ENCODE data around the gene STK33.

Gene STK33

GRCh38 chr11:8584511-8584910 is 9.5 kb downstream of the STK33 start:
- Mint-ChIP-seq H3K4me1 (no peaks in the 10 kb centered on the region), H3K4me3 (no peak overlapping the region), H3K36me3 (ENCODE audit: low read depth) (no peaks in the 10 kb centered on the region), H3K27me3 (peaks cover 10% of the 10 kb centered on the region), H3K9me3 (peaks cover 8% of the 10 kb centered on the region), H3K27ac (no peak overlapping the region)
- DNase-seq (no peak), ATAC-seq (no peak)

DNA sequence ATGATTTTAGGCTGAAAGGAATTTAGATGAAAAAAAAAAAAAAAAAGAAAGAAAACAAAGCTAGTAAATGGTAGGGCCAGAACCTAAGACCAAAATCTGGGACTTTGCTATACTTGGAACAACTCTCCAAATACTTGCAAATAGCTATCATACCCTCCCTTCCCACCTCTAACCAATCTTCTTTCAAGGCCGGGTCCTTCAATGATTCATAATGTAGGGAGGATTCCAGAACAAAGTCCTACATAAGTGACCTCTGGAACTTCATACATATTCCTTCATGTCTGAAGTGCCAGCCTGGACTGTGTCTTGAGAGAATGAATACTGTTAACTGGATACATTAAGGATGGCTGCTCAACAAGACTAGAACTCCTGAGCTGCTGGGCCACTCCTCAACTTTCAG is 9.9 kb downstream of the STK33 start:
- no peak for ATAC-seq
- H3K4me1 Mint-ChIP-seq, result no peaks in the 10 kb centered on the region
- peaks cover 10% of the 10 kb centered on the region for H3K27me3 Mint-ChIP-seq
- no peak overlapping the region for H3K27ac Mint-ChIP-seq
- DNase-seq, result no peak
- no peaks in the 10 kb centered on the region for H3K36me3 Mint-ChIP-seq (ENCODE audit: low read depth)
- no peak overlapping the region for H3K4me3 Mint-ChIP-seq
- peaks cover 8% of the 10 kb centered on the region for H3K9me3 Mint-ChIP-seq

DNA sequence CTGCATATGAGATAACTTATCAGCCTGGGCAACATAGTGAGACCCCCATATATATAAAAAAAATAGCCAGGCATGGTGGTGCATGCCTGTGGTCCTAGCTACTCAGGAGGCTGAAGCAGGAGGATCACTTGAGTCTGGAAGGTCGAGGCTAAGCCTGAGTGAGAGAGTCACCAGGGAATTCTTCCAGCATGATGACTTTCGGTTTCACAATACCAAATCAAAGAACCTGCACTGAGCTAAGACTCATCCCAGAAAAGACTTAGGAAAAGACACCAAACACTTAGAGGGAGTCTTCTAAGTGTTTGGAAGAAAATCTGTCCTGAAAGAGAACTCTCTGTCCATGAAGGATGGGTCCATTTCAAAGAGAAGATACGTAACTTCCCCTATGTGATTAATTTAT is 12.7 kb downstream of the STK33 start:
- DNase-seq (no peak), ATAC-seq (no peak)
- H3K4me3 Mint-ChIP-seq, result no peak overlapping the region
- peaks cover 6% of the 10 kb centered on the region for H3K27me3 Mint-ChIP-seq
- H3K4me1 Mint-ChIP-seq, result no peaks in the 10 kb centered on the region
- peaks cover 8% of the 10 kb centered on the region for H3K9me3 Mint-ChIP-seq
- H3K36me3 Mint-ChIP-seq (ENCODE audit: low read depth), result no peaks in the 10 kb centered on the region
- H3K27ac Mint-ChIP-seq, result no peak overlapping the region

DNA sequence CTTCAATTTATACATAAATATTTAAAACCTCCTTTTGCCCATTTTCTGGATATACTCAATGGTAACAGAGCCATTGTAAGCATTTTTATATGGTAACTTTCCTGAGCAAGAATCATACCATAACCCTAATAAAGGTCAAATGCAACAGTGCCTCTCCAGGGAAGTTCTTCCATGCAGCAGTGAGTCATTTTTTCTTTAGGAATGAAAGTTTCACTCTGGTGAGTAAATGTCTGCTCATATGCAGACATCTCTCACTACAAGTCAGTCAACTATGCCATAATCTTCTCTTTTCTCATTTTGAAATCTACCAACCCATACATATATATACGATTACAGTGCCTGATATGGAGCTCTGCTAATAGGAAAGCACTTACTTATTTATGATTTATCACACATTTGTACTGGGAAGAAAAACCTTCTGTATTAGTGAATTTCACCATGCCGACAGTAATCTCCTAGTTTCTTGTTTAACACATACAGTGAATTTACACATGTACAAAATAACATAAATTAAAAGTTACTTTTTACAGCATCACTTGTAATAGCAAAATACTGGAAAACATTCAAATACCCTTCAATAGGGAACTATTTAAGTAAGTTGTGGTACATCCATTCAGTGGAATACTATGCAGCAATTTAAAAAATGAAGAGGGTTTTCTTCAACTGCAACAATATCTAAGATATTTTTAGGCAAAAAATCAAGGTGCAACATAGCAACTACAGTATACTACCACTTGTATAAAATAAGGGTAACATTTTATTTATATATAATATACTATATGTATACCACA is 16.0 kb downstream of the STK33 start:
- Mint-ChIP-seq H3K27ac (no peak overlapping the region), H3K9me3 (peaks cover 8% of the 10 kb centered on the region), H3K4me3 (no peak overlapping the region)

DNA sequence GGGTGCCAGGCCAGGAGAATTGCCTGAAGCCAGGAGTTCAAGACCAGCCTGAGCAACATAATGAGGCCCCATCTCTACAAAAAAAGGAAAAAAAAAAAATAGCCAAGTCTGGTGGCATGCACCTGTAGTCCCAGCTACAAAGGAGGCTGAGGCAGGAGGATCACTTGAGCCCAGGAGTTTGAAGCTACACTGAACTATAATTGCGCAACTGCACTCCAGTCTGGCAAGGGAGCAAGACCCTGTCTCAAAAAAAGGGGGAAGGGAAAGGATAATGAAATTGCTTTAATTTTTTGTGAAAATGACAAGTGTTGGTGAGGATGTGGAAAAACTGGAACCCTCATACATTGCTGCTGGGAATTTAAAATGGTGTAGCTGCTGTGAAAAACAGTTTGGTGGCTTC is 19.2 kb downstream of the STK33 start:
- DNase-seq (no peak), ATAC-seq (no peak)
- H3K27ac Mint-ChIP-seq, result no peak overlapping the region
- H3K4me1 Mint-ChIP-seq, result no peaks in the 10 kb centered on the region
- H3K36me3 Mint-ChIP-seq (ENCODE audit: low read depth), result no peaks in the 10 kb centered on the region
- H3K27me3 Mint-ChIP-seq, result peaks cover 3% of the 10 kb centered on the region
- peaks cover 3% of the 10 kb centered on the region for H3K9me3 Mint-ChIP-seq
- no peak overlapping the region for H3K4me3 Mint-ChIP-seq

More for the DNA sequence above, 16.0 kb downstream of the STK33 start:
- ATAC-seq (no peak), DNase-seq (no peak)
- no peaks in the 10 kb centered on the region for H3K4me1 Mint-ChIP-seq
- peaks cover 6% of the 10 kb centered on the region for H3K27me3 Mint-ChIP-seq
- H3K36me3 Mint-ChIP-seq (ENCODE audit: low read depth), result no peaks in the 10 kb centered on the region

GRCh38 chr11:8573777-8574176 is 20.3 kb downstream of the STK33 start:
- H3K9me3 Mint-ChIP-seq, result no peaks in the 10 kb centered on the region
- no peaks in the 10 kb centered on the region for H3K4me1 Mint-ChIP-seq
- H3K36me3 Mint-ChIP-seq (ENCODE audit: low read depth), result no peaks in the 10 kb centered on the region
- H3K27me3 Mint-ChIP-seq, result peaks cover 3% of the 10 kb centered on the region
- ATAC-seq, result peak; percentile 40
- H3K27ac Mint-ChIP-seq, result no peak overlapping the region
- DNase-seq, result no peak
- H3K4me3 Mint-ChIP-seq, result no peak overlapping the region

DNA sequence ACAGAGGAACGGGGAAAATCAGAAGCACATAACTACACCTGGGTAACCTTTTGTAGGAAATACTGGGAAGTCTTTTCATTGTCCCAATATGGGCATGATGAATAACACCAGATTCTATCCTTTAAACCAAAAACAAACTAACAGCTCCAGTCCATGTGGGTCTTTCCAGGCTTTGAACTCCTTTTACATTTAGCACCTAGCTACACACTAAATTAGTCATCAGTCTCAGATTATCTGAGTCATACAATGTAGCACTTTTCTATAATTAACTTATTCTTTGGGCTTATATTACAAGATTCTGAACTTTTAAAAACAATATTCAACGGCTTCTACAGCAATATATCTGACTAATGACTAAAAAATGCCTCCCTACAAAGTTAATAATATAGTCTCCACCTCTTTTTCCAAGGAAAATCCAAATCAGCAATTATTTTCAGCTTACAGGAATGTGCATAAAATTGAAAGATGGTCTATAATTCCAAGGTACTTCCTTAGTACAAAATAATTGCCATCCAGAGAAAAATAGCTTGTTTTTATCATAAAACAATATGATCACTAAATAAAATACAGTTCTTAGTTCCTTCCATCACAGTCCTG is 26.3 kb downstream of the STK33 start:
- no peak overlapping the region for H3K4me3 Mint-ChIP-seq
- no peaks in the 10 kb centered on the region for H3K36me3 Mint-ChIP-seq (ENCODE audit: low read depth)
- H3K27ac Mint-ChIP-seq, result no peak overlapping the region
- H3K9me3 Mint-ChIP-seq, result no peaks in the 10 kb centered on the region
- ATAC-seq, result peak; percentile 91
- peaks cover 13% of the 10 kb centered on the region for H3K27me3 Mint-ChIP-seq
- peaks cover 7% of the 10 kb centered on the region for H3K4me1 Mint-ChIP-seq
- no peak for DNase-seq

DNA sequence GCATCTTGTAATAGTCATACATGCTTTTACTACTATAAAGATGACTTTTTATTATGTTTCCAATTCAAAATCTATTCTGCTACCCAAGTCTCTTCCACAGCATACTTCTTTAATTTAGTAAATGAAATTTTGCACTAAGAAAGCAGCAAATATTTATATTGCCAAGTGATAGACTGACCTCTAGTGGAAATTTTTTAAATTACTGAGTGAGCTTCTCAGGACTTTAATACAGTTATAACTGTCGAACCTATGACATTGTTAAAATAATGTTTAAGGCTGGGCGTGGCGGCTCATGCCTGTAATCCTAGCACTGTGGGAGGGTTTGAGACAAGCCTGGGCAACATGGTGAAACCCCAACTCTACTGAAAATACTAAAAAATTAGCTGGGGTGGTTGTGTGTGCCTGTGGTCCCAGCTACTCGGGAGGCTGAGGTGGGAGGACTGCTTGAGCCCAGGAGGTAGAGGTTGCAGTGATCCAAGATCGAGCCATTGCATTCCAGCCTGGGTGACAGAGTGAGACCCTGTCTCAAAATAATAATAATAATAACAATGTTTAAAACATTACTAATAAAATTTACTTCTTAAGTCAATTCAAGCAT is 27.3 kb downstream of the STK33 start:
- Mint-ChIP-seq H3K27me3 (peaks cover 19% of the 10 kb centered on the region), H3K27ac (no peak overlapping the region), H3K9me3 (no peaks in the 10 kb centered on the region), H3K4me1 (peaks cover 7% of the 10 kb centered on the region), H3K36me3 (ENCODE audit: low read depth) (no peaks in the 10 kb centered on the region), H3K4me3 (no peak overlapping the region)
- no peak for ATAC-seq
- DNase-seq, result no peak

- ATAC-seq, result no peak
- DNase-seq, result no peak
- Mint-ChIP-seq H3K36me3 (ENCODE audit: low read depth) (no peaks in the 10 kb centered on the region), H3K27me3 (peaks cover 17% of the 10 kb centered on the region), H3K27ac (no peak overlapping the region), H3K4me1 (peaks cover 7% of the 10 kb centered on the region), H3K9me3 (peaks cover 4% of the 10 kb centered on the region), H3K4me3 (no peak overlapping the region)
Observed at GRCh38 chr11:8564526-8564925, 29.5 kb downstream of the STK33 start.

DNA sequence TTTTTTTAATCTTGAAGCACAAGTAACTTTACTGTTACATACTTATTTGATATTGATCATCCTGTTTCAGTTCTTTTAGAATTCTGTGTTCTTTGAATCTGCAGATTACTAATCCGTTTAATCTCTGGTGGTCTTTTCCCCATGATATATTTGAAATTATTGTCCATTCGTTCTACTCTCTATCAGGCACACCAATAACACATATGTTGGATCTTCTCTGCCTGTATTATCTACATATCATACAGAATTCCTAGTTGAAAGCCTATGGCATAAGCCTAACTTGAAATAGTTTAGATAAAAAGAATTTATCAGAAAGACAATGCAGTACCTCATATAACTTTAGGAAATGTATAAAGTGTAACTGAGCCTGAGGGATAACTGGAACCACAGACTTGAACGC is 32.6 kb downstream of the STK33 start:
- Mint-ChIP-seq H3K4me3 (no peak overlapping the region), H3K27me3 (peaks cover 16% of the 10 kb centered on the region), H3K27ac (no peak overlapping the region), H3K9me3 (peaks cover 4% of the 10 kb centered on the region), H3K4me1 (no peaks in the 10 kb centered on the region), H3K36me3 (ENCODE audit: low read depth) (no peaks in the 10 kb centered on the region)
- DNase-seq (no peak), ATAC-seq (no peak)

DNA sequence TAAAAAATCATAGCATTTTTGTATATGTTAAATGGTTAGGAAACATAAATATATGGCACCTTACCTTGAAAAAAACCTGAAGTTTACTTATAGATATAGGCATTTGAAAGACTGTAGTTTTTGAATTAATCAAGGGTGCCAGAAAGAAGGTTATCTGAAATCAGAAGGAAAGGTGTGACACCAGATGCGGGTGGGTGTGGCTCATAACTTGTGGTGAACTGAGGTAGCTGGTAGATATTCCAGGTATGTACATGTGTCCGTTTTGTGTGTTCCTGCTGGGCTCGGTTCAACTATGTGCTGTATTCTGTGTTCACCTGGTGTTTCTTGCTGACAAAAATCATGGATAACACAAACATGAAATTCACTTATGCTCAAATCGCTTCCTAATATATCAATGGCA is 35.6 kb downstream of the STK33 start:
- ATAC-seq, result no peak
- H3K27me3 Mint-ChIP-seq, result peaks cover 6% of the 10 kb centered on the region
- no peaks in the 10 kb centered on the region for H3K4me1 Mint-ChIP-seq
- no peak overlapping the region for H3K27ac Mint-ChIP-seq
- H3K4me3 Mint-ChIP-seq, result no peak overlapping the region
- H3K36me3 Mint-ChIP-seq (ENCODE audit: low read depth), result no peaks in the 10 kb centered on the region
- peaks cover 4% of the 10 kb centered on the region for H3K9me3 Mint-ChIP-seq
- no peak for DNase-seq

DNA sequence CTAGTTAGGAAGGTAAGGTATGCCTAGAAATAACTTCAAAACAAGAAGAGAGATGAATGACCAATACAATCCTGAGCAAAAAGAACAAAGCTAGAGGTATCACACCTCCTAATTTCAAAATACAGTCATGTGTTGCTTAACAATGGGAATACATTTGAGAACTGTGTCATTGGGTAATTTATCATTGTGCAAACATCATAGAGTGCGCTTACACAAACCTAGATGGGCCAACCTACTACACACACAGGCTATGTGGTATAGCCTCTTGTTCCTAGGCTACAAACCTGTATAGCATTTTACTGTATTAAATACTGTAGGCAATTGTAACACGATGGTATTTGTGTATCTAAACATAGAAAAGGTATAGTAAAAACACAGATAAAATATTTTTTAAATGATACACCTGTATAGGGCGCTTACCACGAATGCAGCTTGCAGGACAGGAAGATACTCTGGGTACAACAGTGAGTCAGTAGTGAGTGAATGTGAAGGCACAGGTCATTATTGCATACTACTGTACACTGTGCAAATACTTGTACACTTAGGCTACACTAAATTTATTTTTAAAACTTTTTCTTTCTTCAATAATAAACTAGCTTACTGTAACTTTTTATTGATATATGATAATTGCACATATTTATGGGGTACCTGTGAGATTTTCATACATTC is 48.2 kb downstream of the STK33 start:
- H3K4me3 Mint-ChIP-seq, result no peak overlapping the region

GRCh38 chr11:8544807-8545206 is 49.2 kb downstream of the STK33 start:
- no peaks in the 10 kb centered on the region for H3K9me3 Mint-ChIP-seq
- ATAC-seq (no peak), DNase-seq (no peak)
- no peak overlapping the region for H3K4me3 Mint-ChIP-seq
- H3K27ac Mint-ChIP-seq, result no peak overlapping the region
- no peaks in the 10 kb centered on the region for H3K27me3 Mint-ChIP-seq
- H3K36me3 Mint-ChIP-seq (ENCODE audit: low read depth), result no peaks in the 10 kb centered on the region
- H3K4me1 Mint-ChIP-seq, result no peaks in the 10 kb centered on the region

More for the DNA sequence above, 48.2 kb downstream of the STK33 start:
- no peak for ATAC-seq
- Mint-ChIP-seq H3K36me3 (ENCODE audit: low read depth) (no peaks in the 10 kb centered on the region), H3K9me3 (no peaks in the 10 kb centered on the region), H3K4me1 (no peaks in the 10 kb centered on the region), H3K27ac (no peak overlapping the region), H3K27me3 (no peaks in the 10 kb centered on the region)
- DNase-seq, result no peak

DNA sequence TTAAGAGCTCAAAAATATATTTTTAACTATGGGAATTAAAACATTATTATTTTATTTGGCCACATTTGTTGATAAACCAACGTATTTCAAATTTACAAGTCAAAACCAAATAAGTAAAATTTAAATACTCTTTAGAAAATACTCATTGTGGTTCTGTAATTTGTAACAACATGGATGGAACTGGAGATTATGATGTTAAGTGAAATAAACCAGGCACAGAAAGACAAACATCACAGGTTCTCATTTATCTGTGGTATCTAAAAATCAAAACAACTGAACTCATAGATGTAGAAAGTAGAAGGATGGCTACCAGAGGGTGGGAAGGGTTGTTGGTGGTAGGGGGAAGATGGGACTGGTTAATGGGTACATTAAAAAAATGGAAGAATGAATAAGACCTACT is 50.8 kb downstream of the STK33 start:
- H3K27me3 Mint-ChIP-seq, result no peaks in the 10 kb centered on the region
- no peak overlapping the region for H3K27ac Mint-ChIP-seq
- no peaks in the 10 kb centered on the region for H3K4me1 Mint-ChIP-seq
- DNase-seq (no peak), ATAC-seq (no peak)
- no peak overlapping the region for H3K4me3 Mint-ChIP-seq
- H3K36me3 Mint-ChIP-seq (ENCODE audit: low read depth), result no peaks in the 10 kb centered on the region
- H3K9me3 Mint-ChIP-seq, result no peaks in the 10 kb centered on the region

DNA sequence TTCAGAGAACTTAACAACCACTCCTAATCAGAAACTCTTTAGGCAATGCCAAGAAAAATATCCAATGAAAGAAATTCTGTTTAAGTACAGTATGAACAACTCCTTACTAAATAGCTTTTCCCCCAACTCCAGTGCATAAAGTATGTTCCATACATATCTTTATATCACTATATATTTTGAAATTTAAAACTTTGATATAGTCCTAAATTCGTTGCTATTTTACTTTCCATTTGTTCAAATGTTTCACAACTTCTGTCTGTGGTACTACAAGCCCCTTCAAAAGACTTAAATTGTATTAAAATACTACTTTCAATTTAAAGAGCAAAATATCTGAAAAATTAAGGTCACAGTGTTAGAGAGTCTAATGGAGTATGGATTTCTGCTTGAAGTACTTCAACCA is 52.6 kb downstream of the STK33 start:
- H3K27ac Mint-ChIP-seq, result no peak overlapping the region
- ATAC-seq (no peak), DNase-seq (no peak)

More for the DNA sequence above, 52.6 kb downstream of the STK33 start:
- H3K36me3 Mint-ChIP-seq (ENCODE audit: low read depth), result no peaks in the 10 kb centered on the region
- H3K4me3 Mint-ChIP-seq, result no peak overlapping the region
- H3K9me3 Mint-ChIP-seq, result no peaks in the 10 kb centered on the region
- H3K27me3 Mint-ChIP-seq, result peaks cover 2% of the 10 kb centered on the region
- no peaks in the 10 kb centered on the region for H3K4me1 Mint-ChIP-seq
